ENCODE measurements around the gene BCL7A. TPM values are rescaled to one million over a fixed set of nuclear protein-coding genes. Genes with fewer than 3 reads are reported as not detected.
A peak's percentile ranks its signal among the peaks of the same experiment; 100 is the strongest.

The BCL7A gene
- total and polyA plus RNA-seq, 9 of the 15 experiments (the other 6 are each of a cell fraction or from before 2014, with no cell fraction given): 0.25 to 21.9 (median 14.9) TPM

DNA sequence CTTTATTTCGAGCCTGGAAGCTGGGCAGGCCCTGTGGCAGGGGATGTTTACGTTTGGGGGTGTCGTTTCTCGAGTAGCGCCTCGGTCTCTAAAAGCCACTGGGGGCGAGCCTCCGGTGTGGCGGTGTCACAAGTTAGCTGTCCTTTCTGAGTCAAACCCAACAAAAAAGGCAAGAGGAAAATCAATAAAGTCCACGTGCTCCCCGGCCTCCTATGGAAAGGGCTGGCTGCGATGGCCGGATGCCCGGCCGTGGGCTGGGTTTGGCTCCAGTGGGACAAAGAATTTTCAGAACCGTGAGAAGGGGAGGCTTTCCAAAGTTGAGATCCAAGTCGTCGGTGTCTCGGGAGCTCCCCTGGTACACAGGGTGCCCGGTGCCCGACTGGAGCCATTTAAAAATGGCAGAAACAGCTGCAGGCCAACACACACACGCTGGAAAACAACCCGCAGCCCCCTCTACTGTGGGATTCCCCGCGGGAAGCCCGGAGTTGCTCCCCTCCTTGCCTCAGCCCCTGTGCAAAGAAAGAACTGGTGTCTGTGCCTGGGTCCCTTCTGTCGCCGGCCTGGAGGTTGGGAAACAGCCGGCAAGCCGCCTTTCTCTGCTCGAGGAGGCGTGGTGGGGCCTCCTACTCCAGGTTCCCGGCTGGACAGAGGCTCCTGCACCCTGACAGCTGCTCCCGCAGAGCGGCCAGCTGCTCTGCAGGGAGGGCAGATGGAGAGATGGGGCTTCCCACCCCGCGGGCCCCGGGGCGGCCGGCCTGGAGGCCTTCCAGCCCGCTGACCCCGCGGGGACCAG, 1.9 kb downstream of the BCL7A start (continued):
- no peak for TF ChIP-seq ETS2 (tag; IDR thresholded peaks at IDR 0.05; ENCODE audit: borderline replicate concordance, poor library complexity, severe bottlenecking)
- no peak for TF ChIP-seq ZNF316 (IDR thresholded peaks at IDR 0.05)
- TF ChIP-seq, protein P1, sequence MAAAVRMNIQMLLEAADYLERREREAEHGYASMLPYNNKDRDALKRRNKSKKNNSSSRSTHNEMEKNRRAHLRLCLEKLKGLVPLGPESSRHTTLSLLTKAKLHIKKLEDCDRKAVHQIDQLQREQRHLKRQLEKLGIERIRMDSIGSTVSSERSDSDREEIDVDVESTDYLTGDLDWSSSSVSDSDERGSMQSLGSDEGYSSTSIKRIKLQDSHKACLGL (CRISPR knock-in tag; IDR thresholded peaks at IDR 0.05; ENCODE audit: borderline replicate concordance, poor library complexity, severe bottlenecking): peak; percentile 2
- TF ChIP-seq PTTG1 (tag; IDR thresholded peaks at IDR 0.05; ENCODE audit: low read depth): no peak
- no peak for TF ChIP-seq TBL1XR1 (IDR thresholded peaks at IDR 0.05; ENCODE audit: low read length in 2 of 2)
- TF ChIP-seq ZNF184 (CRISPR knock-in tag; IDR thresholded peaks at IDR 0.05): no peak
- no peak for TF ChIP-seq ZNF212 (CRISPR knock-in tag; IDR thresholded peaks at IDR 0.05)
- no peak for TF ChIP-seq ZNF347 (CRISPR knock-in tag; IDR thresholded peaks at IDR 0.05; ENCODE audit: low read depth)
- TF ChIP-seq ESRRB (CRISPR knock-in tag; IDR thresholded peaks at IDR 0.05; ENCODE audit: borderline replicate concordance): no peak
- peak; percentile 78 for TF ChIP-seq RBFOX2 (IDR thresholded peaks at IDR 0.05; ENCODE audit: low read depth, low read length)
- TF ChIP-seq ZNF696 (CRISPR knock-in tag; conservative IDR thresholded peaks at IDR 0.05): no peak
- no peak for TF ChIP-seq POLR2B (IDR thresholded peaks at IDR 0.05; ENCODE audit: low read depth, partially characterized antibody)
- TF ChIP-seq GTF2A2 (tag; IDR thresholded peaks at IDR 0.05): no peak
- 0 out of 2 replicates have a peak, but pooled peaks have one; percentile 5 for TF ChIP-seq GABPA (tag; conservative IDR thresholded peaks at IDR 0.05; ENCODE audit: low read depth)
- TF ChIP-seq CC2D1A (IDR thresholded peaks at IDR 0.05): no peak
- TF ChIP-seq ZFP30 (CRISPR knock-in tag; IDR thresholded peaks at IDR 0.05; ENCODE audit: borderline replicate concordance): no peak
- TF ChIP-seq, protein P2, sequence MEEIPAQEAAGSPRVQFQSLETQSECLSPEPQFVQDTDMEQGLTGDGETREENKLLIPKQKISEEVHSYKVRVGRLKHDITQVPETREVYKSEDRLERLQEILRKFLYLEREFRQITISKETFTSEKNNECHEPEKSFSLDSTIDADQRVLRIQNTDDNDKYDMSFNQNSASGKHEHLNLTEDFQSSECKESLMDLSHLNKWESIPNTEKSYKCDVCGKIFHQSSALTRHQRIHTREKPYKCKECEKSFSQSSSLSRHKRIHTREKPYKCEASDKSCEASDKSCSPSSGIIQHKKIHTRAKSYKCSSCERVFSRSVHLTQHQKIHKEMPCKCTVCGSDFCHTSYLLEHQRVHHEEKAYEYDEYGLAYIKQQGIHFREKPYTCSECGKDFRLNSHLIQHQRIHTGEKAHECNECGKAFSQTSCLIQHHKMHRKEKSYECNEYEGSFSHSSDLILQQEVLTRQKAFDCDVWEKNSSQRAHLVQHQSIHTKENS (CRISPR knock-in tag; IDR thresholded peaks at IDR 0.05): no peak
- TF ChIP-seq, protein P3, sequence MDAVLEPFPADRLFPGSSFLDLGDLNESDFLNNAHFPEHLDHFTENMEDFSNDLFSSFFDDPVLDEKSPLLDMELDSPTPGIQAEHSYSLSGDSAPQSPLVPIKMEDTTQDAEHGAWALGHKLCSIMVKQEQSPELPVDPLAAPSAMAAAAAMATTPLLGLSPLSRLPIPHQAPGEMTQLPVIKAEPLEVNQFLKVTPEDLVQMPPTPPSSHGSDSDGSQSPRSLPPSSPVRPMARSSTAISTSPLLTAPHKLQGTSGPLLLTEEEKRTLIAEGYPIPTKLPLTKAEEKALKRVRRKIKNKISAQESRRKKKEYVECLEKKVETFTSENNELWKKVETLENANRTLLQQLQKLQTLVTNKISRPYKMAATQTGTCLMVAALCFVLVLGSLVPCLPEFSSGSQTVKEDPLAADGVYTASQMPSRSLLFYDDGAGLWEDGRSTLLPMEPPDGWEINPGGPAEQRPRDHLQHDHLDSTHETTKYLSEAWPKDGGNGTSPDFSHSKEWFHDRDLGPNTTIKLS (IDR thresholded peaks at IDR 0.05; ENCODE audit: borderline replicate concordance, low read depth): no peak
- no peak for TF ChIP-seq ATF1 (CRISPR knock-in tag; IDR thresholded peaks at IDR 0.05)
- TF ChIP-seq ATF1 (tag; IDR thresholded peaks at IDR 0.05): no peak
- no peak for TF ChIP-seq ZEB2 (IDR thresholded peaks at IDR 0.05)
- no peak for TF ChIP-seq PRPF4 (IDR thresholded peaks at IDR 0.05; ENCODE audit: insufficient read depth, low read depth, low read length, poor library complexity, severe bottlenecking)
- no peak for TF ChIP-seq ZNF3 (CRISPR knock-in tag; IDR thresholded peaks at IDR 0.05)
- TF ChIP-seq ZNF134 (CRISPR knock-in tag; conservative IDR thresholded peaks at IDR 0.05): no peak
- TF ChIP-seq, protein P4, sequence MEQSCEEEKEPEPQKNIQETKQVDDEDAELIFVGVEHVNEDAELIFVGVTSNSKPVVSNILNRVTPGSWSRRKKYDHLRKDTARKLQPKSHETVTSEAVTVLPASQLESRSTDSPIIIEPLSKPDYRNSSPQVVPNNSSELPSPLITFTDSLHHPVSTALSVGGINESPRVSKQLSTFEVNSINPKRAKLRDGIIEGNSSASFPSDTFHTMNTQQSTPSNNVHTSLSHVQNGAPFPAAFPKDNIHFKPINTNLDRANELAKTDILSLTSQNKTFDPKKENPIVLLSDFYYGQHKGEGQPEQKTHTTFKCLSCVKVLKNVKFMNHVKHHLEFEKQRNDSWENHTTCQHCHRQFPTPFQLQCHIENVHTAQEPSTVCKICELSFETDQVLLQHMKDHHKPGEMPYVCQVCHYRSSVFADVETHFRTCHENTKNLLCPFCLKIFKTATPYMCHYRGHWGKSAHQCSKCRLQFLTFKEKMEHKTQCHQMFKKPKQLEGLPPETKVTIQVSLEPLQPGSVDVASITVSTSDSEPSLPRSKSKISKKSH (CRISPR knock-in tag; IDR thresholded peaks at IDR 0.05): no peak
- TF ChIP-seq ERF (CRISPR knock-in tag; IDR thresholded peaks at IDR 0.05): no peak
